Hepatocyte (in vitro differentiated cells): ENCODE results near the gene PYM1. TPM values are rescaled to one million over a fixed set of nuclear protein-coding genes. Genes with fewer than 3 reads are reported as not detected.

Experiments used
- DNase-seq: peaks from one replicate; pipeline ENCODE4 v3.0.0-alpha.2; 2016; ENCODE audit warnings: low spot score
- H2AFZ ChIP-seq: fragments of 200-600 bp; sonication (generic); 2 replicates; pipeline ENCODE4 v1.6.0; 2016; ENCODE audit warnings: antibody characterized with exemption, mild to moderate bottlenecking
- H3K27ac ChIP-seq: fragments of 200-600 bp; sonication (generic); 2 replicates; pipeline ENCODE4 v1.5.1; 2016; ENCODE audit warnings: mild to moderate bottlenecking
- H3K27me3 ChIP-seq: fragments of 200-600 bp; sonication (generic); 2 replicates; pipeline ENCODE4 v1.6.1; 2016
- H3K36me3 ChIP-seq: fragments of 200-600 bp; sonication (generic); replicated peaks from 2 replicates; pipeline ENCODE4 v1.5.1; 2016; ENCODE audit warnings: low read depth; ENCODE audit not compliant: insufficient read depth
- H3K4me1 ChIP-seq: fragments of 200-600 bp; sonication (generic); 2 replicates; pipeline ENCODE4 v1.5.1; 2016; ENCODE audit warnings: mild to moderate bottlenecking, moderate library complexity; ENCODE audit not compliant: insufficient read depth
- H3K4me2 ChIP-seq: fragments of 200-600 bp; sonication (generic); 2 replicates; pipeline ENCODE4 v1.6.0; 2016
- H3K4me3 ChIP-seq: fragments of 200-600 bp; sonication (generic); 2 replicates; pipeline ENCODE4 v1.5.1; 2016; ENCODE audit warnings: mild to moderate bottlenecking
- H3K79me2 ChIP-seq: fragments of 200-600 bp; sonication (generic); 2 replicates; pipeline ENCODE4 v1.6.0; 2017; ENCODE audit warnings: mild to moderate bottlenecking
- H3K9me2 ChIP-seq: fragments of 200-600 bp; sonication (generic); replicated peaks from 2 replicates; pipeline ENCODE4 v1.6.0; 2017; ENCODE audit warnings: mild to moderate bottlenecking; ENCODE audit not compliant: insufficient read depth
- H3K9me3 ChIP-seq: fragments of 200-600 bp; sonication (generic); 2 replicates; pipeline ENCODE4 v1.5.1; 2016; ENCODE audit warnings: low read depth, mild to moderate bottlenecking
- H4K20me1 ChIP-seq: fragments of 200-600 bp; sonication (generic); 2 replicates; pipeline ENCODE4 v1.6.0; 2016; ENCODE audit warnings: mild to moderate bottlenecking; ENCODE audit not compliant: insufficient read depth, poor library complexity, severe bottlenecking
- EZH2 ChIP-seq: fragments of 200-600 bp; sonication (generic); IDR thresholded peaks from 2 replicates; pipeline ENCODE4 v1.6.1; 2016; ENCODE audit warnings: antibody characterized with exemption, mild to moderate bottlenecking, borderline replicate concordance
- EZH2phosphoT487 ChIP-seq: fragments of 200-600 bp; sonication (generic); IDR thresholded peaks from one replicate; pipeline ENCODE4 v1.6.1; 2018; ENCODE audit warnings: antibody characterized with exemption, mild to moderate bottlenecking, low read depth, moderate library complexity; ENCODE audit not compliant: unreplicated experiment, severe bottlenecking
- WGBS: methylation state at CpG from one replicate; pipeline ENCODE4 v1.1.6; 2016; ENCODE audit warnings: low lambda C conversion rate; ENCODE audit errors: missing lambda C conversion rate; 5-methylcytosine and 5-hydroxymethylcytosine counted together
- polyA plus RNA-seq: library from polyadenylated mRNA; unstranded; fragments of >200 nt; fragmentation: Nextera tagmentation; extraction: Ambion mirVana; gene quantifications from 2 replicates; pipeline ENCODE4 v1.2.1, GENCODE V29; 2016
- total RNA-seq: library from RNA; depleted of rRNA; stranded (reverse); fragments of >200 nt; gene quantifications from 2 replicates; pipeline ENCODE4 v1.2.3, GENCODE V29; 2014
- TF ChIP-seq, protein P1 (sequence below): fragments of 200-600 bp; sonication (generic); IDR thresholded peaks from 2 replicates; pipeline ENCODE4 v1.5.1; 2016; ENCODE audit warnings: antibody characterized with exemption, mild to moderate bottlenecking; ENCODE audit not compliant: poor library complexity

Gene PYM1
- total and polyA plus RNA-seq, 2 experiments from 2014 or later = 44.5 to 51.1 TPM

DNA sequence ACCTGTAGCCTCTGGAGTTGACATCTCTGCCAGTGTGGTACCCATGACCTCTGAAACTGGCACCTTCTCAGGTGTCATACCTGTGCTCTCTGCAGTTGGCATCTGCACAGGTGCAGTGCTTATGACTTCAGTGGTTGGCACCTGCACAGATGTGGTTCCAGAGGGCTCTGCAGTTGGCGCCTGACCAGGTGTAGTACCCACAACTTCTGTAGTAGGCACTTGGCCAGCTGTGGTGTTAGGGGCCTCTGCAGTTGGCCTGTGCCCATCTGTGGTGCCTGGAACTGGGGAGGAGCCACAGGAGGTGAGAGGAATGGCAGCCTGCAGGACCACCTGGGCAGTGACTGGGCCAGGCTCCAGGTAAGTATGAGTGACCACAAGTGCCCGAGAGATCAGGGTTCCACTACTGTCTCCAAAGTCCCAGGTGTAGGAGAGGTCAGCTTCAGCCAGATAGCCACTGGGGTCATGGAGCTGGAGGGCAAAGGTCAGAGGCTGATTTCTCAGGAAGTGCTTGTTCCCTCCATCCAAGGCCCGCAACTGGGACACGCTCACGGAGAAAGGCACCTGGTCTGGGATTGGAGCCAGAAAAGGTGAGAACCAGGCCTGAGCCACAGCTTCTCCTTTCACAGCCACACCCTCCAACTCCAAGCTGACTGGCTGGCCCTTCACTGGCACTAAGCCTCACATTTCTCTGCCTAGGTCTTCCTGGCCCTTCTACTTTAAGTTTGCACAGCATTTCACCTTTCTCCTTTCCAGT is 29.6 kb upstream of the PYM1 start:
- no peaks in the 10 kb centered on the region for H4K20me1 ChIP-seq
- no peak for TF ChIP-seq EZH2
- TF ChIP-seq EZH2phosphoT487 = no peak
- TF ChIP-seq, protein P1, sequence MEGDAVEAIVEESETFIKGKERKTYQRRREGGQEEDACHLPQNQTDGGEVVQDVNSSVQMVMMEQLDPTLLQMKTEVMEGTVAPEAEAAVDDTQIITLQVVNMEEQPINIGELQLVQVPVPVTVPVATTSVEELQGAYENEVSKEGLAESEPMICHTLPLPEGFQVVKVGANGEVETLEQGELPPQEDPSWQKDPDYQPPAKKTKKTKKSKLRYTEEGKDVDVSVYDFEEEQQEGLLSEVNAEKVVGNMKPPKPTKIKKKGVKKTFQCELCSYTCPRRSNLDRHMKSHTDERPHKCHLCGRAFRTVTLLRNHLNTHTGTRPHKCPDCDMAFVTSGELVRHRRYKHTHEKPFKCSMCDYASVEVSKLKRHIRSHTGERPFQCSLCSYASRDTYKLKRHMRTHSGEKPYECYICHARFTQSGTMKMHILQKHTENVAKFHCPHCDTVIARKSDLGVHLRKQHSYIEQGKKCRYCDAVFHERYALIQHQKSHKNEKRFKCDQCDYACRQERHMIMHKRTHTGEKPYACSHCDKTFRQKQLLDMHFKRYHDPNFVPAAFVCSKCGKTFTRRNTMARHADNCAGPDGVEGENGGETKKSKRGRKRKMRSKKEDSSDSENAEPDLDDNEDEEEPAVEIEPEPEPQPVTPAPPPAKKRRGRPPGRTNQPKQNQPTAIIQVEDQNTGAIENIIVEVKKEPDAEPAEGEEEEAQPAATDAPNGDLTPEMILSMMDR = no peak
- no peak overlapping the region for H3K4me3 ChIP-seq
- H3K36me3 ChIP-seq = no peaks in the 10 kb centered on the region
- DNase-seq = no peak
- H2AFZ ChIP-seq = no peak overlapping the region
- H3K9me2 ChIP-seq = no peaks in the 10 kb centered on the region
- peaks cover 18% of the 10 kb centered on the region for H3K4me1 ChIP-seq
- WGBS = 95% methylated on average over 5 of the region's 5 CpGs
- H3K4me2 ChIP-seq = no peak overlapping the region
- no peaks in the 10 kb centered on the region for H3K27me3 ChIP-seq
- no peaks in the 10 kb centered on the region for H3K79me2 ChIP-seq
- H3K27ac ChIP-seq = no peak overlapping the region
- H3K9me3 ChIP-seq = no peaks in the 10 kb centered on the region

DNA sequence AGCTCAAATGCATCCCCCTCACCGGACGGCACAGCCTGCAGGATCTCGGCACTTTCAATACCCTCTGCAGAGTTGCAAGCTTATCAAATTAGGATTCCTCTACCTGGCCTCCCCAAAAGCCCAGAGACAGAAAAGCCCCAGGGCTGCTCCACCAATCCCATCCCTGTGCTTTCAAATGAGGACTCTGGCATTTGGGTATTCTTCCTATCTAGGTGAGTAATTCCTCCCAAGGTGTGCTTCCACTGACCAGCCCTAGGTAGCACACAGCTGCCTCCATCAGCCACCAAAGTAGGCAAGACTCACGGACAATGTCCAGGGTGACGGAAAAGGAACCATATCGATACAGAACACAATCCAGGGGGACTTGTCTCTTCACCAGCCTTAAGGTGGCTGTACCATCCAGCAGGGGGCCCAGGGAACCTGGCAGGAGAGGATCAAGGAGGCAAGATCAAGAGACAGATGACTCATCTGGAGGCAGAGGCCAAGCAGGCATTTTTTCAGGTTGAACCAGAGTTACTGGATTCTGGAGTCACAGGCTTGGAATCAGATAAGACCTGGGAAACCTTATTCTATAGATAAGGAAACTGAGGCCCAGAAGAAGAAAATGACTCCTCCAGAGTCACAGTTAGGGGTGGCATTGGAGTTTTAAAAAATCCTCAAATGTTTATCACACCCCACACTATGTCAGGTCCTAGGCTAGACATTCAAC is 28.3 kb upstream of the PYM1 start:
- Histone ChIP-seq H2AFZ (no peak overlapping the region), H3K27ac (peak overlapping the region; percentile 38), H4K20me1 (no peaks in the 10 kb centered on the region), H3K4me3 (no peak overlapping the region), H3K9me3 (no peaks in the 10 kb centered on the region), H3K27me3 (no peaks in the 10 kb centered on the region), H3K79me2 (no peaks in the 10 kb centered on the region), H3K4me1 (peaks cover 18% of the 10 kb centered on the region), H3K36me3 (no peaks in the 10 kb centered on the region), H3K9me2 (no peaks in the 10 kb centered on the region), H3K4me2 (peak overlapping the region; percentile 12)
- WGBS = 81% methylated on average over 6 of the region's 6 CpGs
- TF ChIP-seq, protein P1 = peak; percentile 39
- TF ChIP-seq EZH2phosphoT487 = no peak
- peak; percentile 84 for DNase-seq

DNA sequence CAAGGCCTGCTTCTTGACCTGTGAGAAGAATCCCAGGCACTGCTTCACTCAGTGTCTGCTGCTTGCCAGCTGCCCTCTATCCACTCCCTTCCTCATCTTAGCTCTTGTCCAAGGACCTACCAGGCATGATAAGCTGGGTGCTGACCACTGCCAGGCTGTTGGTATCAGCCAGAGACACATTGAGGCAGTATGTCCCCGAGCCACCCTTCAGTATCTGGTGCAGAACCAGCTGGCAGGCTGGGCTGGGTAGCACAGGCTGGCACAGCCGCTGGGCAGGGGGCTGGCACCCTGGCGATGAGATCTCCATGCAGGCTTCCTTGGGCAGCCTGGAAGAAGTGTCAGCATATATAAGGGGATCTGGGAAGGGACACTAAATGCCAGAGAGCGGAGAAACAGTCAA is 27.6 kb upstream of the PYM1 start:
- Histone ChIP-seq H3K27me3 (no peaks in the 10 kb centered on the region), H4K20me1 (no peaks in the 10 kb centered on the region), H3K36me3 (no peaks in the 10 kb centered on the region), H3K4me1 (peaks cover 18% of the 10 kb centered on the region), H3K4me3 (no peak overlapping the region), H3K27ac (peak overlapping the region; percentile 16), H3K9me3 (no peaks in the 10 kb centered on the region), H3K9me2 (no peaks in the 10 kb centered on the region), H2AFZ (no peak overlapping the region), H3K79me2 (no peaks in the 10 kb centered on the region), H3K4me2 (no peak overlapping the region)
- DNase-seq = no peak
- 88% methylated on average over 4 of the region's 4 CpGs for WGBS
- TF ChIP-seq, protein P1 = no peak
- TF ChIP-seq EZH2 (no peak), EZH2phosphoT487 (no peak)
